GM19351 (cell line): Measurements from ENCODE around the gene MTMR11.

Source experiments
- ATAC-seq: cut with Tn5 transposase; IDR thresholded peaks from one replicate; pipeline ENCODE4 v1.9.1; 2021; ENCODE audit warnings: mild to moderate bottlenecking, moderate library complexity; ENCODE audit not compliant: unreplicated experiment

Gene MTMR11

DNA sequence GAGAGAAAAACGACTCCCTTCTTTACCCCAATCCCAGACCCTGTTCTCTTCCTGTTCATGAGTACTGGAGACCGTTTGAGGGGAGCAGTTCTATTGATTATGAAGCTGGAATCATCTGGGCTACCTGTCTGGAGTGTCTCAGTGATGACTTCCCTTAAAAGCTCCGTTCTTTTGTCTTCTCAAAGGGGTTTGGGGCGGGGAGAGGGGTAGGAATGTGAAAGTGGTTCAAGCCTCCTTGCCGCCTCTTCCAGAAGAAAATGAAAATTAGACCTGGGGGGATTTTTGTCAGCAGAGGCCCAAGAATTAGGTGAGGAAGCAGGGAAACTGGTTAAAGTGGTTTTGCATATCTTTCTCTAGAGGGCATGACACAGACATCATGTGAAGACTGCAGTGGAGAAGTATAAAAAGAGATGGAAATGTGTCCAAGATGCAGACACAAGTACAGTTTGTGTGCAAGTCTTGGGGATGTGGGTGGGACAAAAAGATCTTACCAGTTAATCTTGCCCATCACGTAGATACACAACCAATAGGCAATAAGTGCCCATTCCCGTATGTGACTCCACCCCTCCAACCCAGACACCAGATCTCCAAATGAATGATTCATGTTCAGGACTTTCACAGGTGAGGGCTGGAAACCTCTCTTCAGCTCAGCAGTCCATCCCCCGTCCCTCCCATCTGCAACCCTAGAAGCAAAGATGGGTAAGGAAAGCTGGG is 470 bp upstream of the MTMR11 start:
- no peak for ATAC-seq

- no peak for ATAC-seq
Observed at GRCh38 chr1:149934356-149934755, 2.3 kb downstream of the MTMR11 start.

- no peak for ATAC-seq
Observed at GRCh38 chr1:149933208-149933607, 3.5 kb downstream of the MTMR11 start.

DNA sequence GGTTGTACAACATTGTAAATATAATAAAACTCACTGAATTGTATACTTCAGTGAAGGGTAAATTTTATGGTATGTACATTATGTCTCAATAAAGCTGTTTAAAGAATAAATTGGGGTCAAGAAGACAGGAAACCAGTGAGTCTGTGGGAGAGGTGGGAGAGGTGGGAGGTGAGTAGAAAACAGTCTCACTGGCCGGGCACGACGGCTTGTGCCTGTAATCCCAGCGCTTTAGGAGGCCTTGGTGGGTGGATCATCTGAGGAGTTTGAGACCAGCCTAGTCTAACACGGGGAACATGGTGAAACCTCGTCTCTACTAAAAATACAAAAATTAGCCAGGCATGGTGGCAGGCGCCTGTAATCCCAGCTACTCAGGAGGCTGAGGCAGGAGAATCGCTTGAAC is 4.2 kb downstream of the MTMR11 start:
- ATAC-seq: no peak

GRCh38 chr1:149931212-149931790 is 5.4 kb downstream of the MTMR11 start:
- no peak for ATAC-seq

GRCh38 chr1:149929856-149930255 is 6.8 kb downstream of the MTMR11 start:
- no peak for ATAC-seq

DNA sequence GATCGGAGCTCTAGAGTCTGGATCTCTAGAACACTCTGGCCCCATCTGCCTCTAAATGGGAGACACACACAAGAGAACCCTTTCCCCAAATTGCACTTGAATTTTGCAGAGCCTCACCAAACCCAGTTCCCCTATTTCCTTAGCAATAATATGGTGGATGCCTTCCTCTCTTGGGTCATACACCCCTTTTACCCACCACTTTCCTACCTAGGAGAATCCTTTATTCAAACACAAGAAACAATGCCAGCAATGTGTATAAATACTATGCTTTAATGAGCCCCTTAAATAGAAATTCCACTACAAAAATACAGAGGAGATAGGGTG is 8.3 kb downstream of the MTMR11 start:
- ATAC-seq: no peak

DNA sequence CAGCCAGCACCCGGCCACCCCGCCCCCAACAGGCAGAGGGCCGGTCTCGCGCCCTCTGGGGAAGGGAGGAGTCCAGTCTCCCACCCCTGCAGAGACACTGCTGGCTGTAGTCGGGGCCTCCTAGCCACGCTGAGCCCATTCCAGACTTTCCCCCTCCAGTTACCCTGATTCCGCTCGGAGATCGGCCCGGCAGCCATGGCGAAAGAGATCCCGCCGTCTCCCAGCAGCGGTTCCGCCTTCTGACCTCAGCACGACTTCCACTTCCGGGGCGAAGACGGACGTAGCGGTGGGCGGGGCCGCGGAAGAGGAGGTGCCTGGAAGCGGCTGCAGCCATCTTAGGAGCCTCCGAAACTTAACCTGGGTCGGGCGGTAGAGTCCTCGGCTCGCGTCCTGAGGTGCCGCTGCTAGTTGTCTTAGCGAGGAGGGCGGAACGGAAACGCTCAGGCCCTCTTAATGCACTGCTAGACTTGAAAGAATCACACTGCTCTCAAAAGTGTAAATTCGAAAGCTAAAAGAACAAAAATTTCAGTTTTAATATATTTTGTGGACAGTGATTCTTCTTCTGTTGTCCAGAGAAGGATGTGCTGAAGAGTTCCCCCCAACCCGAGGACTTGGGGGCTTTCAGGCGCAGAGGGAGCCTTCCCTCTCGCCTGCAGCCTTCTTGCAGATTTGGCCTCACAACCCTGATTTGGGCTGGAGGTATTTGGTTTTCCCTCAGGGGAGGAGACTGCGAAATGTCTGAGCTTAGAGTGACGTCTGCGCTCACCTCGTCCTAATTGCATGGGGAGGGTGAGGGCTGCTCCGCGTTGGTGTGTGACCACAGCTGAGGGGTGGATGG is 8.9 kb downstream of the MTMR11 start, which contains the start of gene SF3B4:
TSS of gene SF3B4 (minus strand) at position 241 of the 838 bp plus-strand sequence. CDS start at position 197, 44 bp downstream.
- ATAC-seq: peak; percentile 96

GRCh38 chr1:149927056-149927562 is 9.6 kb downstream of the MTMR11 start:
- ATAC-seq: no peak

DNA sequence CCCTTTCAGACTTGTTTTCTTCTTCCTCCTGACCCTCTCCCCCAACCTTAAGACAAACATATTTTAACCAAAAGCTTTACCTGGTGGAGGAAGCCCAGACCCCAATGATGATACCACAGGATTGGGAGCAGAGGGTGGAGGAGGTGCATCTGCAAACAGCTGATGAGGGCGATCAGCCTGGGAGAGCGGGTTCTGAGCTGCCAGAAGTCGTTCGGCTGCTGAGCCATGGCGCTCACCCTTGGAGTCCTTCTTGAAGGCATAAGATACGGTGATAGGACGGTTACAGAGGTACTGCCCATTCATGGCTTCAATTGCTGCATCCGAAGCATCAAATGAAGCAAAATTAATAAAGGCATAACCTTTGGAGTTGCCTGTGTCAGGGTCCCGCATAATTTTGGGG is 10.4 kb downstream of the MTMR11 start:
- ATAC-seq: no peak

DNA sequence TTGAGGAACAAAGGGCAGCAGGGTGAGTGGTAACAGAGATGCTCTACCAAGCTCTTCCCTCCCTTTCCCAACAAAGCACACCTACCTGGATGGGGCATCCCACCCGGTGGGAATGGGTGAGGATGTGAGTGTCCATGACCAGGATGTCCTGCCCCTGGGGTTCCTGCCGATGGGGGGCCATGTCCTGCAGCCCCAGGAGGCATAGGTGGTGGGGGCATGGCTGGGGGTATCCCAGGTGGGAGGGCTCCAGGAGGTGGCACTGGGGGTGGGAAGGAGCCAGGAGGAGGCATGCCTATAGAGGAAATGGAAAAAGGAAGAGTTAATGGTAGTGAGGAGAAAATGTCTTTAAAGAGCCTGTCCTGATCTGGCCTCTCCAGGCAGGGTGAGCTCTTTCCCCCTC is 10.9 kb downstream of the MTMR11 start:
- ATAC-seq: no peak

GRCh38 chr1:149925345-149925744 is 11.3 kb downstream of the MTMR11 start:
- no peak for ATAC-seq

DNA sequence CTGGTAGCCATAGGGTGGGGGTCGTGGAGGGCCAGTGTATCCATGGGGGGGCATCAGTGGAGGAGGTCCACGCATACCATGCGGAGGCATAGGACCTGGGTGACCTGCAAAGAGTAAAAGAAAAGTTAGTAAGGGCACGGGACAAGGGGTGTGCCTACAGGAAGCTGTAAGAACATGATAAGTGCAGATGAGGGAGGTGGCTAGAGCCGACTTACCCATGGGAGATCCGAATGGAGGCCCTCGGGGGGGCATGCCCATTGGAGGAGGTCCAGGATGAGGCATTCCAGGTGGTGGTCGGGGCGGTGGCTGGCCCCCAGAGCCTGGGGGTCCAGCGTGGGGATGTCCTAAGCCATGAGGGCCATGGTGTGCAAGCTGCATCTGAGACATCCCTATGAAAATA is 13.1 kb downstream of the MTMR11 start:
- no peak for ATAC-seq

GRCh38 chr1:149917571-149918144 is 19.0 kb downstream of the MTMR11 start, which contains the start of gene SV2A:
TSS of gene SV2A (minus strand) at chr1:149917844. CDS start at chr1:149913840, 4,004 bp downstream.
- ATAC-seq: no peak

GRCh38 chr1:149916898-149917252 is 19.8 kb downstream of the MTMR11 start:
- ATAC-seq: no peak

- ATAC-seq: no peak
Observed at GRCh38 chr1:149916193-149916897, 20.3 kb downstream of the MTMR11 start.

GRCh38 chr1:149915429-149916192 is 21.1 kb downstream of the MTMR11 start:
- no peak for ATAC-seq

DNA sequence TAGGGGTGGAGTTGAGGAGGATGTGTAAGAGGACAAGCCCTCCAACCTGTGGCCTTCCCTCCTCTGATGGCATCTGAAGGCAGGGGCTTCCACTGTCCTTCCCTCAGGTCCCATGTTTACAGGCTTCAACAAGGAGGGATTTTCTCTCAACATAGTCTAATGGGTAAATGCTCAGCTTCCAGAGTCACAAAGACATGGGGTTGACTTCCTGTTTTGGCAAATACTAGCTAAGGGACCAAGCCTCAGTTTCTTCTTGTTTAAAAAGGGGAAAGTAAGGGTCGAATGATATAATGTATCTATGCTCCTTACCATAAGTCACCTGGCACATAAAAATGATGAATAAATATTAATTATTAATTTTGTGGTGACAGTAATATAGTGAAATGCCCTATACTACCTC is 22.1 kb downstream of the MTMR11 start:
- ATAC-seq: no peak

- ATAC-seq: no peak
Observed at GRCh38 chr1:149906570-149907075, 30.1 kb downstream of the MTMR11 start.
